ENCODE results near the gene SCNN1G.
A peak's percentile ranks its signal among the peaks of the same experiment; 100 is the strongest.

The SCNN1G gene

GRCh38 chr16:23182679-23183542, at the start of gene SCNN1G:
SCNN1G (plus strand) TSS chr16:23182745; CDS start chr16:23186272, 3,527 bp downstream.
- ATAC-seq: peak; percentile 51
- TF ChIP-seq ARNTL (CRISPR knock-in tag; IDR thresholded peaks at IDR 0.05; ENCODE audit: borderline replicate concordance, low read depth) (no peak), PATZ1 (CRISPR knock-in tag; IDR thresholded peaks at IDR 0.05; ENCODE audit: borderline replicate concordance) (no peak), ZNF70 (CRISPR knock-in tag; IDR thresholded peaks at IDR 0.05) (no peak), ZNF8 (CRISPR knock-in tag; IDR thresholded peaks at IDR 0.05) (no peak), RARB (CRISPR knock-in tag; IDR thresholded peaks at IDR 0.05) (no peak), CSDC2 (CRISPR knock-in tag; IDR thresholded peaks at IDR 0.05) (no peak), TSHZ2 (CRISPR knock-in tag; IDR thresholded peaks at IDR 0.05) (no peak), ISL1 (CRISPR knock-in tag; IDR thresholded peaks at IDR 0.05) (no peak), POU6F1 (CRISPR knock-in tag; IDR thresholded peaks at IDR 0.05; ENCODE audit: borderline replicate concordance, low read depth) (no peak), CSRNP3 (CRISPR knock-in tag; IDR thresholded peaks at IDR 0.05) (no peak)

- TF ChIP-seq ESRRG (CRISPR knock-in tag; IDR thresholded peaks at IDR 0.05) (no peak), CSRNP3 (CRISPR knock-in tag; IDR thresholded peaks at IDR 0.05) (no peak)
- no peak for ATAC-seq
Measured at GRCh38 chr16:23132775-23133463, 49.6 kb upstream of the SCNN1G start.

- peak; percentile 20; the same call in 1 of the 3 replicates for ATAC-seq
- no peak for TF ChIP-seq ESRRG (CRISPR knock-in tag; IDR thresholded peaks at IDR 0.05)
- TF ChIP-seq ZNF70 (CRISPR knock-in tag; IDR thresholded peaks at IDR 0.05): no peak
- TF ChIP-seq ZC3H10 (CRISPR knock-in tag; IDR thresholded peaks at IDR 0.05): no peak
Measured at GRCh38 chr16:23134274-23134673, 48.3 kb upstream of the SCNN1G start.

- no peak for ATAC-seq
- no peak for TF ChIP-seq BACH2 (CRISPR knock-in tag; IDR thresholded peaks at IDR 0.05; ENCODE audit: borderline replicate concordance)
- TF ChIP-seq ARNTL (CRISPR knock-in tag; IDR thresholded peaks at IDR 0.05; ENCODE audit: borderline replicate concordance, low read depth): no peak
- TF ChIP-seq ZC3H10 (CRISPR knock-in tag; IDR thresholded peaks at IDR 0.05): no peak
- no peak for TF ChIP-seq CSDC2 (CRISPR knock-in tag; IDR thresholded peaks at IDR 0.05)
- no peak for TF ChIP-seq TOX (CRISPR knock-in tag; IDR thresholded peaks at IDR 0.05; ENCODE audit: borderline replicate concordance)
- no peak for TF ChIP-seq POU6F1 (CRISPR knock-in tag; IDR thresholded peaks at IDR 0.05; ENCODE audit: borderline replicate concordance, low read depth)
- no peak for TF ChIP-seq TCF4 (CRISPR knock-in tag; IDR thresholded peaks at IDR 0.05; ENCODE audit: borderline replicate concordance)
- no peak for TF ChIP-seq OSR1 (CRISPR knock-in tag; IDR thresholded peaks at IDR 0.05)
- TF ChIP-seq GLIS3 (CRISPR knock-in tag; IDR thresholded peaks at IDR 0.05): no peak
- no peak for TF ChIP-seq ESRRG (CRISPR knock-in tag; IDR thresholded peaks at IDR 0.05)
- TF ChIP-seq ISL1 (CRISPR knock-in tag; IDR thresholded peaks at IDR 0.05): no peak
- no peak for TF ChIP-seq CREB5 (CRISPR knock-in tag; IDR thresholded peaks at IDR 0.05; ENCODE audit: low read depth)
Measured at GRCh38 chr16:23137256-23137655, 45.3 kb upstream of the SCNN1G start.
